Neural cell (in vitro differentiated cells): ENCODE data around the gene HNRNPUL1.

Experiments used
- EZH2 ChIP-seq: fragments of 200-600, 300-800 bp; shearing (Covaris generic), sonication (generic); IDR thresholded peaks from 2 replicates; pipeline ENCODE4 v1.6.1; 2014; ENCODE audit warnings: antibody characterized with exemption, low read length, borderline replicate concordance, mild to moderate bottlenecking; ENCODE audit not compliant: insufficient read depth, poor library complexity, severe bottlenecking
- TF ChIP-seq, protein P1 (sequence below): fragments of 450-650 bp; IDR thresholded peaks from 2 replicates; pipeline ENCODE4 v1.5.1; 2014; ENCODE audit warnings: antibody characterized with exemption, mild to moderate bottlenecking, moderate library complexity; ENCODE audit not compliant: poor library complexity, severe bottlenecking

DNA sequence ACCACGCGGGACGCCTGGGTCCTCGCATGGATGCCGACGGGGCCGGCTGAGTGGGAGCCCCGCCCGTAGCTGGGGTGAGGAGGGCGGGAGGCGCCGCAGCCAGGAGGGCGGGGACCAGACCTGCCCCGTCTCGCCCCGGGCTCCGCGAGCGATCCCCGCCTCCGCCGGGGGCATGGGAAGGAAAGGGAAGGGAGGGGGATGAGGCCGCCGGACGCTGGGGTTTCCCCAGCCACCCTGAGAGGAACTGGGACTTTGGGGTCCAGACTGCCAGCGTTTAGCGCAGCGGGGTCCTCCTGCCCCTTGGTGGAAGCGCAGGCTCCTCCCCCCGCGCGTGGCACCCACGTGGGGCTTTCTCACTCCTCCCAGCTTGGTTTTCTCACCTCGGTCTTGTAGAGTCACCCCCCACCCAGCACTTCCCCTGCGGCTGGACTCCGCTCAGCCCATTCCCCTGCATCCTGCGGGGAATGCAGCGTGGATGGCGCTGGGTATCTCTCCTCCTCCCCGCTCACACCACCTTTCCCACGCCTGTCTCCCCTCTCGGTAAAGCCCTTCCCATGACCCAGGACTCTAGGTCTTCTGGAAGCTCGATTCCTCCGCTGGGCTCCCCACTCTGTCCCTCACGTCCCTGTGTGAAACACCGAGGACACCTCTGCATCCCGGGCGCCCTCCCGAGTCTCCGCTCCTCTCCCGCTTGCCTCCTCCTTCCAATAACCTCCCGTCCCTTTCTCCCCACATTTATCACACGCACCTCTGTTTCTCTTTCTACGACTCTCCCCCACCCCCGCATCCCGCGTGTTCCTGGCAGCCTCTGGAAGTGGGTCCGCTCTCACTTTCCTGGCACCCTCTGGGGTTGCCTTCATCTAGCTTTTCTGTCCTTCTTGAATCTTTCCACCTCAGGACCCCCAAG is 87.4 kb downstream of the HNRNPUL1 start:
- TF ChIP-seq EZH2: no peak
- TF ChIP-seq, protein P1, sequence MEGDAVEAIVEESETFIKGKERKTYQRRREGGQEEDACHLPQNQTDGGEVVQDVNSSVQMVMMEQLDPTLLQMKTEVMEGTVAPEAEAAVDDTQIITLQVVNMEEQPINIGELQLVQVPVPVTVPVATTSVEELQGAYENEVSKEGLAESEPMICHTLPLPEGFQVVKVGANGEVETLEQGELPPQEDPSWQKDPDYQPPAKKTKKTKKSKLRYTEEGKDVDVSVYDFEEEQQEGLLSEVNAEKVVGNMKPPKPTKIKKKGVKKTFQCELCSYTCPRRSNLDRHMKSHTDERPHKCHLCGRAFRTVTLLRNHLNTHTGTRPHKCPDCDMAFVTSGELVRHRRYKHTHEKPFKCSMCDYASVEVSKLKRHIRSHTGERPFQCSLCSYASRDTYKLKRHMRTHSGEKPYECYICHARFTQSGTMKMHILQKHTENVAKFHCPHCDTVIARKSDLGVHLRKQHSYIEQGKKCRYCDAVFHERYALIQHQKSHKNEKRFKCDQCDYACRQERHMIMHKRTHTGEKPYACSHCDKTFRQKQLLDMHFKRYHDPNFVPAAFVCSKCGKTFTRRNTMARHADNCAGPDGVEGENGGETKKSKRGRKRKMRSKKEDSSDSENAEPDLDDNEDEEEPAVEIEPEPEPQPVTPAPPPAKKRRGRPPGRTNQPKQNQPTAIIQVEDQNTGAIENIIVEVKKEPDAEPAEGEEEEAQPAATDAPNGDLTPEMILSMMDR: no peak
